Effector memory CD8-positive, alpha-beta T cell (primary cell): Measurements from ENCODE around the gene KCTD19.

ENCODE experiments used
- ATAC-seq: fragments of 150-1000 bp; cut with Tn5 transposase; replicated peaks from 2 replicates; pipeline ENCODE4 v1.10.0; 2021; ENCODE audit warnings: mild to moderate bottlenecking, moderate library complexity
- DNase-seq, 3 experiments: peaks; one replicate each; pipeline ENCODE4 v3.0.0; 2021
- H3K27ac Mint-ChIP-seq, 2 donors: one replicate each; pipeline ENCODE4 v1.8.0; 2022; ENCODE audit warnings: mild to moderate bottlenecking in 2 of 2, mixed read lengths in 2 of 2, moderate library complexity in 2 of 2
- H3K27me3 Mint-ChIP-seq, 2 donors: one replicate each; pipeline ENCODE4 v1.8.0; 2022; ENCODE audit warnings: mixed read lengths in 2 of 2
- H3K36me3 Mint-ChIP-seq: one replicate; pipeline ENCODE4 v1.8.0; 2022; ENCODE audit warnings: mild to moderate bottlenecking, moderate library complexity, mixed read lengths; ENCODE audit not compliant: insufficient read depth
- H3K4me1 Mint-ChIP-seq, 2 donors: one replicate each; pipeline ENCODE4 v1.8.0; 2022; ENCODE audit warnings: low read depth in 2 of 2, mixed read lengths in 2 of 2
- H3K4me3 Mint-ChIP-seq, 2 donors: one replicate each; pipeline ENCODE4 v1.8.0; 2022; ENCODE audit warnings: mild to moderate bottlenecking in 2 of 2, mixed read lengths in 2 of 2, moderate library complexity in 2 of 2
- H3K9me3 Mint-ChIP-seq, 2 donors: one replicate each; pipeline ENCODE4 v1.8.0; 2022; ENCODE audit warnings: mixed read lengths in 2 of 2

Gene KCTD19

GRCh38 chr16:67284699-67285646 is 41.6 kb downstream of the KCTD19 start:
- H3K27me3 Mint-ChIP-seq, result no peaks in the 10 kb centered on the region
- no peak overlapping the region for H3K4me3 Mint-ChIP-seq
- H3K9me3 Mint-ChIP-seq, result no peaks in the 10 kb centered on the region
- peak overlapping the region; percentile 30 to 42 for H3K27ac Mint-ChIP-seq
- H3K4me1 Mint-ChIP-seq, result peaks cover 8 to 11% of the 10 kb centered on the region in 2 donors
- H3K36me3 Mint-ChIP-seq, result peaks cover 5% of the 10 kb centered on the region
- no peak for DNase-seq
- ATAC-seq, result no peak

- Mint-ChIP-seq H3K4me1 (peaks cover 0 to 5% of the 10 kb centered on the region in 2 donors), H3K9me3 (no peaks in the 10 kb centered on the region), H3K27me3 (no peaks in the 10 kb centered on the region), H3K4me3 (no peak overlapping the region), H3K36me3 (peaks cover 5% of the 10 kb centered on the region), H3K27ac (peak overlapping the region in 1 of 2 donors; percentile 3)
- ATAC-seq, result no peak
- DNase-seq, result no peak
These were observed 42.5 kb downstream of the KCTD19 start for GRCh38 chr16:67283826-67284555.

GRCh38 chr16:67283039-67283825 is 43.3 kb downstream of the KCTD19 start:
- Mint-ChIP-seq H3K4me3 (no peak overlapping the region), H3K36me3 (peaks cover 5% of the 10 kb centered on the region), H3K27me3 (no peaks in the 10 kb centered on the region), H3K9me3 (no peaks in the 10 kb centered on the region), H3K4me1 (peaks cover 0 to 7% of the 10 kb centered on the region in 2 donors), H3K27ac (peak overlapping the region; percentile 2 to 3)
- ATAC-seq (no peak), DNase-seq (no peak)

GRCh38 chr16:67282447-67282805 is 44.1 kb downstream of the KCTD19 start:
- no peak for DNase-seq
- Mint-ChIP-seq H3K9me3 (no peaks in the 10 kb centered on the region), H3K4me3 (no peak overlapping the region), H3K4me1 (peaks cover 0 to 9% of the 10 kb centered on the region in 2 donors), H3K36me3 (peaks cover 7% of the 10 kb centered on the region), H3K27me3 (no peaks in the 10 kb centered on the region), H3K27ac (no peak overlapping the region)
- ATAC-seq, result no peak

GRCh38 chr16:67281536-67282446 is 44.8 kb downstream of the KCTD19 start:
- H3K4me1 Mint-ChIP-seq, result peaks cover 0 to 7% of the 10 kb centered on the region in 2 donors
- no peaks in the 10 kb centered on the region for H3K9me3 Mint-ChIP-seq
- no peak overlapping the region for H3K27ac Mint-ChIP-seq
- no peaks in the 10 kb centered on the region for H3K27me3 Mint-ChIP-seq
- peaks cover 9% of the 10 kb centered on the region for H3K36me3 Mint-ChIP-seq
- no peak for ATAC-seq
- H3K4me3 Mint-ChIP-seq, result no peak overlapping the region
- no peak for DNase-seq

- no peak for ATAC-seq
- H3K4me1 Mint-ChIP-seq, result peaks cover 0 to 8% of the 10 kb centered on the region in 2 donors
These were observed 46.2 kb downstream of the KCTD19 start for GRCh38 chr16:67280090-67281015.

GRCh38 chr16:67279296-67280089 is 47.0 kb downstream of the KCTD19 start, which contains the start of gene PLEKHG4:
PLEKHG4 (plus strand) TSS chr16:67279532; CDS start chr16:67280045, 513 bp downstream.
- H3K4me3 Mint-ChIP-seq, result peak within 1 kb of the TSS; percentile 75 to 83
- peaks cover 0 to 9% of the 10 kb centered on the region in 2 donors for H3K4me1 Mint-ChIP-seq
- DNase-seq (peak; percentile 70 to 75 (median 74)), ATAC-seq (peak; percentile 95)
- H3K36me3 Mint-ChIP-seq, result peaks cover 12% of the 10 kb centered on the region
- no peaks in the 10 kb centered on the region for H3K9me3 Mint-ChIP-seq
- H3K27ac Mint-ChIP-seq, result peak within 1 kb of the TSS; percentile 77 to 81
- H3K27me3 Mint-ChIP-seq, result no peaks in the 10 kb centered on the region

More at GRCh38 chr16:67280090-67281015, 46.2 kb downstream of the KCTD19 start:
- no peak for DNase-seq
- H3K27me3 Mint-ChIP-seq, result no peaks in the 10 kb centered on the region
- H3K27ac Mint-ChIP-seq, result no peak overlapping the region
- peaks cover 12% of the 10 kb centered on the region for H3K36me3 Mint-ChIP-seq
- H3K4me3 Mint-ChIP-seq, result peak overlapping the region in 1 of 2 donors; percentile 37
- no peaks in the 10 kb centered on the region for H3K9me3 Mint-ChIP-seq

GRCh38 chr16:67278773-67279295 is 47.7 kb downstream of the KCTD19 start:
- Mint-ChIP-seq H3K36me3 (peaks cover 12% of the 10 kb centered on the region), H3K9me3 (no peaks in the 10 kb centered on the region), H3K4me1 (peaks cover 0 to 9% of the 10 kb centered on the region in 2 donors), H3K4me3 (peak overlapping the region; percentile 75 to 83), H3K27me3 (no peaks in the 10 kb centered on the region), H3K27ac (peak overlapping the region; percentile 77 to 81)
- peak in 2 of 3 experiments; percentile 27 to 36 for DNase-seq
- ATAC-seq, result peak; percentile 61

- no peaks in the 10 kb centered on the region for H3K27me3 Mint-ChIP-seq
- DNase-seq, result no peak
- H3K36me3 Mint-ChIP-seq, result peaks cover 10% of the 10 kb centered on the region
- H3K4me1 Mint-ChIP-seq, result peaks cover 0 to 9% of the 10 kb centered on the region in 2 donors
- no peak for ATAC-seq
- peak overlapping the region; percentile 75 to 83 for H3K4me3 Mint-ChIP-seq
- H3K27ac Mint-ChIP-seq, result peak overlapping the region; percentile 77 to 81
- H3K9me3 Mint-ChIP-seq, result no peaks in the 10 kb centered on the region
These were observed 48.4 kb downstream of the KCTD19 start for GRCh38 chr16:67277999-67278772.

GRCh38 chr16:67277294-67277998 is 49.1 kb downstream of the KCTD19 start:
- peaks cover 10% of the 10 kb centered on the region for H3K36me3 Mint-ChIP-seq
- DNase-seq, result no peak
- peaks cover 0 to 9% of the 10 kb centered on the region in 2 donors for H3K4me1 Mint-ChIP-seq
- ATAC-seq, result no peak
- H3K4me3 Mint-ChIP-seq, result peak overlapping the region; percentile 61 to 69
- H3K27ac Mint-ChIP-seq, result peak overlapping the region; percentile 67 to 81
- H3K9me3 Mint-ChIP-seq, result no peaks in the 10 kb centered on the region
- H3K27me3 Mint-ChIP-seq, result no peaks in the 10 kb centered on the region
